ENCODE results near the gene PIGA.
"Not testable (repeated sequence)": the region's sequence is repeated elsewhere in the genome, so short reads cannot be mapped to it uniquely, and the experiment has no call there.

Gene PIGA

DNA sequence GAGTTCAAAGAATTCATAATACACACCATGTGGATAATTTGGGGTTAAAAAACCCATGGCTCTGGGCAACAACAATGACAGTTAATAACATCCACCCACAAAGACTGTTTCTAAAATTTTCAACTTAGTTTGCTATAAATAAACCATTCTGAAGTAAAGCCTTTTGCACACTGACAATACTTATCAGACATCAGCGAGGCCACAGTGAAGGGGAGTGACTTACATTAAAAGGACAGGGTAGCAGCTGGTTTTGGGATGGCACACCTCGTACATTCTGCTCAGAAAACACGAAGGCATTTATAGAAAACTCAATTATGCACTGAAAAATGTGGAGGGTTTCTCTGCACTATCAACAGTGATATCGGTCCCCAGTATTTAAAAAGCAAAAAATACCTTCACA lies 15.0 kb downstream of the PIGA start:
- DNase-seq (ENCODE audit: low spot score), result no peak

DNA sequence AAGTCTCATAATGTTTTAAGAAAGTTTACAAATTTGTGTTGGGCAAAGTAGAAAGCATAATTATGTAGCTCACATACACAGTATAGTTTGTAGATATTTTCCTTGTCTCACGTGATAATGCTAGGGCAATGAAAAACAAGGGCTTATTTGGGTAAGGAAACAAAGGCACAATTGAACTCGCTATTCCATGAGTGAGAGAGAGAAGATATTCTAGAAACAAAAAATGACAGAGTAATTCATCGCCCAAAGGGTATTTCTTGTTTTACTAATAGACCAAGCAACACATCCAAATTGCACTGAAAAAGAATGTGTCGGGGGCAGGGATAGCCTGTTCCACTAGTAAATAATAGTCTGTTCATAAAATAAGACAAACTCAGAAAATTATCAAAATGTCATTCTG lies 16.2 kb downstream of the PIGA start:
- DNase-seq (ENCODE audit: low spot score), result peak; percentile 90

DNA sequence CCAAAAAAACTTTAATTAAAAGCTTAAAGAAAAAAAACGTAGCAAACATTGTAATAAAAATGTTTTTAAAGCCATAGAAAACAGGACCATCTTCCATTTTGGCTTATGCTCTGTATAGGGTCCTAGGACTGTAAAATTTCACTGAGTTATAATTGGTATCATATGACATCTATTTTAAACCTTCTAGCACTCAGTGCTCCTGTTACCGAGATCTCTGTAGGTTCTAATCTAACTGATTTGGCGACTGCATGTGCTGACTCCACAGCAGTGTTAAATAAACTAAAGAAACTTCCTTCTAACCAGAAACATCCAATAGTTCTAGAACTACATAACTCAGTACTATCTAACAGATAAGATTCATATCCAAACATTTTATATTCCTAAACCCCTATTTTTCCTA lies 19.8 kb downstream of the PIGA start, which contains the start of gene ASB11:
Gene ASB11, minus strand, starts transcription at position 132 of the 400 bp plus-strand sequence. Its CDS starts 35 bp downstream, at position 97.
- DNase-seq (ENCODE audit: low spot score), result no peak

DNA sequence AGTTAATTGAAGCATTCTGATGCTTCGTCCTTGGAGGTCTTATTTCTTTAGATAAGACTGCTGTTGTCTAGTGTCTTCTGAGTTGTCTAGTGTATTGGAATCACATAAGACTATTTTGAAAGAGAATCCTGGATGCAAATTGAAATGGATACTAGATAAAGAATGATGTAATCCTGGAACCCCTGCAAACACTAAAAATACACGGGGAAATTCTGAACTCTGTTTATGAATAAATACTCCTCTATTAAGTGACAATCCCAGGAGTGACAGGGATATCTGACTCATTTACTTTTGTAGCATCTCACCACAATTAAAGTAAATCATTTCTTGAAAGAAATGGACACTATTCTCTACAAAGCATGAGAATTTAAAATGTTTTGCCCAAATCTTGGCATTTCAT lies 20.9 kb downstream of the PIGA start:
- DNase-seq (ENCODE audit: low spot score), result no peak

DNA sequence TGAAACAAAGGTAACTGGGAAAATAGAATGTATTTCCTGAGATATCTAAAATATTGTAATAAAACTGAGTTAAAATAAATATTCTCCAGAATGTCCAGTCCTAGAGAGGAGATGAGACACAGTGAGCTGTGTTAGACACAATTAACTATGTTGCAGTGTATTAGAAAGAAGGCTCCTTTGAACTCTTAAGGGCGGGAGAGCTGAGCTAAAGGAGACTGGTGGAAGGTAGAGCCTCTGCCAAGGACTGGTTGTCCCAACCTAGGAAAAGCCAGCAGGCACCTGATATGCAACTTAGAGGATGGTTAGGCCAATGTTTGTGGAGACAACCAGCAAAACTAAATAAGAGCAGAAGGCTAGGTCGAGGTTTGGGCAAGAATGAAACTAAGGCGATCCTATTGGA lies 24.2 kb downstream of the PIGA start:
- no peak for DNase-seq (ENCODE audit: low spot score)

DNA sequence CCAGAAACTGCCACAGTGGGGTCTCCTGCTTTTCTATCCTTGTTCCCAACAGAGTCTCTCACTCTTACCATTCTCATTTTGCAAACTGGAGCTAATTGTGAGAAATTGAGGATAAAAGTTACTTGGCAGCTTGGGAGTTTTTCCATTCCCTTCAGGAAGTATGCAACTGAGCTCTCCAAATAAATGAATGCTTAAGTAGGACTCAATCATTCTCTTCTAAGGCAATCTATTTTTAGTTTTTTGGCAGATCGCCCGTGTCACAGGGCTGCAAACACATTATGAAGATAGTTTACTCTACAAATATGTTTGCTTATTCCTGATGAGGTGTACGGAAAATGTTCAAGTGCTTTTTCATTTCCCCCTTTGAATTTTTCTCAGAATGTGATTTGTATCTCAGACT lies 25.2 kb downstream of the PIGA start:
- peak; percentile 57 for DNase-seq (ENCODE audit: low spot score)

DNA sequence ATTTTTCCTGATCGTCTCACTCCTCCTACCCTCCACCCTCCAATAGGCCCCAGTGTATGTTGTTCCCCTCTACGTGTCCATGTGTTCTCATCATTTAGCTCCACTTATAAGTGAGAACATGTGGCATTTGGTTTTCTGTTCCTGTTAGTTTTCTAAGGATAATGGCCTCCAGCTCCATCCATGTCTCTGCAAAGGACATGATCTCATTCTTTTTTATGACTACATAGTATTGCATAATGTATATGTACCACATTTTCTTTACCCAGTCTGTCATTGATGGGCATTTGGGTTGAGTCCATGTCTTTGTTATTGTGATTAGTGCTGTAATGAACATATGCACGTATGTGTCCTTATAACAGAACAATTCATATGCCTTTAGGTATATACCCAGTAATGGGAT lies 29.4 kb downstream of the PIGA start:
- not testable (repeated sequence) for DNase-seq (ENCODE audit: low spot score)

DNA sequence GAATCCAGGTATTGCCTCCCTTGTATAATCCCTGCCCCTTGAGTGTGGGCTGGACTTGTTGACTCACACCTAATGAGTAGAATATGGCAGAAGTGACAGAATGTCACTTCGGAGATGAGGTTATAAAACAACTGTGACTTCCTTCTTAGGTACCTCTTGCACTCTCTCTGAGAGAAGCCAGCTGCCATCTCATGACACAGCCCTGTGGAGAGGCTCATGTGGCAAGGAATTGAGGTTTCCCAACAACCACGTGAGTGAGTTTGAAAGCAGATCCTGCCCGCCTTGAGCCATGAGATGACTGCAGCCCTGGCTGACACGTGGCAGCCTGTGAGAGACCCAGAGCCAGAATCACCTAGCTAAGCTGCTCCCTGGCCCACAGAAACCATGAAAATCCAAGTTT lies 33.4 kb downstream of the PIGA start:
- peak; percentile 42 for DNase-seq (ENCODE audit: low spot score)

DNA sequence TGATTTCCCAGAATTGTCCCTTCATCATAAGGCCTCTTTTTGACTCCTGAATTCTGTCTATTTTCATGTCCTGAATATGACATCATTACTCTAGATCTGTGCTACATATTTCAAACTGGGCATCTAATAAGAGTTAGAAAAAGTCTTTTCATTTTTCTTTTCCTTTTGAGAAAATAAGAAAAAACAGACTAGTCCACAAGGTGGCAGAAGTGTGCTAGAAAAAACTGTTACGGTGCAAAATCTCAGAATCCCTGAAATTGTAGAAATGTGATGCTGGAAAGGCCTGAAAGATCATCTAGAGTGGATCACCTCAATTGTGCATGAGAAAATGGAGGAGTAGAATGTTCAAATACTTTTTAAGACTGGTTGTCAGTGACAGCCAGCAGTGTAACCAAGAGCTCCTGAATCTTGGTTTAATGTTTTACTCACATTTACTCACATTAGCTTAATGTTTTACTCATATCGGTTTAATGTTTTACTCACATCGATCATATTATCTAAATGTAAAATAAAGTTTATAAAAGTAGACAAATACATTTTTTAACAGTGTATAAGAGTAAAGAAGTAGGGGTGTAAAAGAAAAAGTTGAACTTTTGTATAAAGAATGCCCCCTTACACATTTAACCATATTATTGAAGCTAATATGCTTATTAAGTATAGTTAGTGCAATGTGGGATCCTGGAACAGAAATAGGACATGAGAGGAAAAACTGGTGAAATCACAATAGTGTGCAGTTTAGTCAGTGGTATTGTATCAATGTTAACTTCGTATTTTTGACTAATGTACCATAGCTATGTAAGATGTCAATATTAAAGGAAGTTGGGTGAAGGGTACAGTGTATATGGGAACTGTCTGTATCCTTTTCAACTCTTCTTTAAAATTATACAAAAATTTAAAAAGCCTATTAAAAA lies 35.1 kb downstream of the PIGA start:
- DNase-seq (ENCODE audit: low spot score), result peak; percentile 61

DNA sequence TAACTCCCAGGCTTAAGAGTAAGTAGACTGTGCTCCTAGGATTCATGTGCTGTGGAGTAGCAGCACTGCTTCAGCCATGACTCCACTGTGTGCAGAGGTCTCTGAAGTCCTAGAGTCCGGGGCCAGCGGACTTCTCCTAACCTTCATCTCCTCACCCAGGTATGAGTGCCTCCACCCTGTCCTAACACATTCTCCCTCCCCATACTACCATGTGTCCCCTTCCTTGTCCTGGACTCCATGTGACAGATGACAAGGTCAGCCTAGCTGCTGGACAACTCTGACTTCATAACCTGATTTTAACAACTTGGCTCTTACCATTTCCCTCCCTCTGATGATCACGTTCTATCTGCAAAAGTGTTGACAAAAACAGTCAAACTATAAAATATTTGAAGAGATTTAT lies 36.5 kb downstream of the PIGA start:
- DNase-seq (ENCODE audit: low spot score), result no peak

DNA sequence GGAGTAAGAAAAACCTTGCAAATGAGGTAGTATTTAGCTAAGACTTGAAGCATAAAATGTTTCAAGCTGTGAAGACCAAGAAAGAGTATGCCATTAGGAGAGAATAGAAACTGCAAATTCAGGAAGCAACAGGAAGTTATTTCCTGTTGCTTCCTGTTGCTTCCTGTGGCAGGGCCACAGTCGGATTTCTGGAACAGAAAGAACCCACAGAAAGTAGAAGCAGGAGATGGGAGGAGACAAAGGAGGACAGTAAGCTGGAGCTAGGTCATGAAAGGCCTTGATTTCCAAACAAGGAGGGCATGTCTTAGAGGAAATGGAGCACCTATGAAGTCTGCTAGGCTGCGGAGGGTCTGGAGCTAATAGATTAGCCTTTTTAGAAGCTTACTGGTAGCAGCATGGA lies 37.1 kb downstream of the PIGA start:
- DNase-seq (ENCODE audit: low spot score), result no peak

DNA sequence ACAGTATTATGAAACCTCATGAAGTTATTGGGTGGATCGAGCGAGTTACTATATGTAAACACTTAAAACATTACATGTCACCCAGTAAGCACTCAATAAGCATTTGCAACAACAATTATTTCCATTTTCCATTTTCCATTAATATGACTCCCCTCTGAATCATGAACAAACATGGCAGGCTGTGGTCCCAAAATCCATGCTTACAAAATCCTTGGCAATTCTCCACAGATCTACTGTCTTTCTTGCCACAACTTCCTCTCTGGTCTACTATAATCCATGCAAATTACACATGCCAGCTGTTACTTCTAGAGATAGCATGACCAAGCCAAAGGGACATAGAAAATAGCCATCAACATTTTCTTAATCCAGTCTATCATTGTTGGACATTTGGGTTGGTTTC lies 41.9 kb downstream of the PIGA start:
- DNase-seq (ENCODE audit: low spot score), result no peak

DNA sequence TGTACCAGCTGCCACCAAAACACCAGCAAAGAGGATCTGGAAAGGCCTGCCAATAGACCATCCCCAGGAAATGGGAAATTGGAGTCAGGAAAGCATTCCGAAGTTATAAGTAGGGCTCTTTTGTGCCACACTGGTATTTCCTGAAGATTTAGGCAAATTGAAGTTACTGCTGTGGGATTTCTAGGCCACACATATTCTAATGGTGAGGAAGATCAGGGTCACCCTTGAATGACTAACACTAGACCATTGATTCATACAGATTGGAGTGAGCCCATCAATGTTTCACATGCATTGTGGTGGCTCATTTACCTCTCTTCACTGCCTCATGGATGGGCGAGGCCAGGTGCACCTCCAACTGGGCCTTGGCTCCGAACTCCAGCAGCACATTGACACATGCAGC lies 42.5 kb downstream of the PIGA start:
- DNase-seq (ENCODE audit: low spot score), result no peak

DNA sequence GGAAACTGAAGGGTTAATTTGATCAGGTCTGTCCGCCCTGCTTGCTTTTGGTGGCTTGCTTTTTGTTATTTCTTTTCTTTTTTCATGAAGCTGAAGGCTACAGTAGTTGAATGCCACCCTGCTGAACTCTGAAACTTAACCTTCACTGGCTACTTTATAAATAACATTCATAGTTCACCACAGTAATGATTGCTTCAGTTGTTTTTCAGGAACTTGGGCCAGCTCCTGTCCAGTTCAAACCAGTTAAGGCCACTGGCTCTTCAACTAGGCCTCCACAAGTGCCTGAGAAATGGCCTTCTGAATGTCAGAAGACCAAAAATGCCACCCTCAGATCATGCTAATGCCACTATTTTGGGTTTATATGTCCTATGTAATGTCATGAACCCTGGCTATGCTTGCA lies 57.7 kb downstream of the PIGA start:
- DNase-seq (ENCODE audit: low spot score), result no peak

DNA sequence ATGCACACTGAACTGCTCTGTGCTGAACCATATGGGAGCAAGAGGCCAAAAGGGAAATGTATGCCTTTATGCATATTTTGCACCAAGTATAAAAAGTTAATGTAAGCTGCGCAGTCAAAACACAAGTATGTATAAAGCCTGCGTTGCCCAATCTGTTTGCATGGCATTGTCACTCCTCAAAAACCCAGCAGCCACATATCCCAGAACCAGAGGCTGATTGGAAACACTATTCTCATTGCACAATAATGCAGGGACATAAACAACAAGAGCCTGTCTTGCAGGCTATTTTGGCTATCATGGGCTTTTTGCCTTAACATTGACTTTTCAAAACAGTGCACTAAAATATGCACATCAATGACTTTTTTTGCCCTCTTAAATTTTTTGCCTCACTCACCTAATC lies 60.4 kb downstream of the PIGA start:
- DNase-seq (ENCODE audit: low spot score), result no peak

DNA sequence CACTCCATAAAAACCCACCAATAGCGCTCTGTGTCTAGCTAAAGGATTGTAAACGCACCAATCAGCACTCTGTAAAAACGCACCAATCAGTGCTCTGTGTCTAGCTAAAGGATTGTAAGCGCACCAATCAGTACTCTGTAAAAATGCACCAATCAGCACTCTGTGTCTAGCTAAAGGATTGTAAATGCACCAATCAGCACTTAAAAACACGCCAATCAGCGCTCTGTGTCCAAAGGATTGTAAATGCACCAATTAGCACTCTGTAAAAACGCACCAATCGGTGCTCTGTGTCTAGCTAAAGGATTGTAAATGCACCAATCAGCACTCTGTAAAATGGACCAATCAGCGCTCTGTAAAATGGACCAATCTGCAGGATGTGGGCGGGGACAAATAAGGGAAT lies 62.0 kb downstream of the PIGA start:
- DNase-seq (ENCODE audit: low spot score), result not testable (repeated sequence)

DNA sequence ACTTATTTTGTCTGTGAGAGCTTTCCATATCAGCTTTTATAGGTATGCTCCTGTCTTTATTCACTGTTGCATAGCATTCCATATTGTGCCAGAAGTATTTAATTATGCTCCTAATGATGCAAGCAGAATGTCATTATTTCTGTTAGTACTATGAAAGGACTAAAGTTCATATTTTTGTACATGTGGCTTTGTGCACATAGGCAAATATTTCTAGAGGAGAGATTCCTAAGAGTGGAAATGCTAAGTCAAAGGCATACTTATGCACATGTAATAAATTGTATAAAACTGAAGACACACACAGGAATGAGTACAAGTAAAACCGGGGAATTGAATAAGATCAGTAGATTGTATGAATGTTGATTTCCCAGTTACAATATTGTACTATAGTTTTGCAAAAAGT lies 63.6 kb downstream of the PIGA start:
- DNase-seq (ENCODE audit: low spot score), result no peak

DNA sequence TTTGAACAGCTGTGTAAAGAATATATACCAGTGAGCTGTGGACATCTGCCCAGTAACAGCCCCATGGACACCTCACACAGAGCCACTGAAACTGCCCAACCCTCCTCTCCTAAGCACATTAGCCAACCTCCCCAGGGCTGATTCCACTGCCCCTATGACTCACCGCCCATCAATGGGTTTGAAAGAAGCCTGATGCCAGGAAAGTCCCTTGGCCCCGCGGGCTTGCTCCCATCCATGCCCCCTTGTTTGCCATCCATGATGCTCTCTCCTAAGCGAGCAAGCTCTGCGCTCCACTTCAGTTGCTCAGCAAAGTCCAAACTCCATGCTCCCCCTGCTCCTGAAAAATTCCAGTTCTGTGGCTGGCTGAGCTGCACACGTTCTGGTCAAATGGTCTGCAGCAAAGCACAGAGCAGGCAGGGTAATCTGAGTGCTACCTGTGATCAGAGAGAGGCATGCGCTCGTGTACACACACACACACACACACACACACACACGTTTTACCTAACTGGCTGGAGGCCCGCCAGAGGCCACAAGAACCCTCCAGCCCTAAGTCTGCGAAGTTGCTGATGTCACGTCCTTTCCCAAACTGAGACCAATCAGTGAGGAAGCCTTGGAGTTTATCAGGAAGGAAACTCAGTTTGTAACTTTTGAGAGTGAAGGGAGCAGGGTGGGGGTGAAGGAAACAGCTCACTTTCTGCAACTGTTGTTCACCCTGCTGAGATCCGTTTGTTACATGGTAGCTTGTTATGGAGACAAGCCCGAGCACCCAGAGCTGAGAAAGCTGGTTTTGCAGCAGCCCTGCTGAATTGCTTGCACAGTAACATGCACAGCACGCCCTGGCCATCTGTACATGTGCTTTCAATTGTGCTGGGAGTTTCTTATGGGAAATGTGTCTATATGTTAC lies 65.5 kb downstream of the PIGA start, which contains the start of gene ASB9:
Gene ASB9, minus strand, starts transcription at position 466 of the 904 bp plus-strand sequence. Its CDS starts 209 bp downstream, at position 257.
- peak; percentile 8 for DNase-seq (ENCODE audit: low spot score)
